ENCODE measurements around the gene GOLGA6A. TPM values are rescaled to one million over a fixed set of nuclear protein-coding genes. Genes with fewer than 3 reads are reported as not detected.

Gene GOLGA6A
- total and polyA plus RNA-seq, 2 of the 13 experiments (the other 11 are each of a cell fraction or from before 2014, with no cell fraction given) = 0.04 to 0.22 TPM

DNA sequence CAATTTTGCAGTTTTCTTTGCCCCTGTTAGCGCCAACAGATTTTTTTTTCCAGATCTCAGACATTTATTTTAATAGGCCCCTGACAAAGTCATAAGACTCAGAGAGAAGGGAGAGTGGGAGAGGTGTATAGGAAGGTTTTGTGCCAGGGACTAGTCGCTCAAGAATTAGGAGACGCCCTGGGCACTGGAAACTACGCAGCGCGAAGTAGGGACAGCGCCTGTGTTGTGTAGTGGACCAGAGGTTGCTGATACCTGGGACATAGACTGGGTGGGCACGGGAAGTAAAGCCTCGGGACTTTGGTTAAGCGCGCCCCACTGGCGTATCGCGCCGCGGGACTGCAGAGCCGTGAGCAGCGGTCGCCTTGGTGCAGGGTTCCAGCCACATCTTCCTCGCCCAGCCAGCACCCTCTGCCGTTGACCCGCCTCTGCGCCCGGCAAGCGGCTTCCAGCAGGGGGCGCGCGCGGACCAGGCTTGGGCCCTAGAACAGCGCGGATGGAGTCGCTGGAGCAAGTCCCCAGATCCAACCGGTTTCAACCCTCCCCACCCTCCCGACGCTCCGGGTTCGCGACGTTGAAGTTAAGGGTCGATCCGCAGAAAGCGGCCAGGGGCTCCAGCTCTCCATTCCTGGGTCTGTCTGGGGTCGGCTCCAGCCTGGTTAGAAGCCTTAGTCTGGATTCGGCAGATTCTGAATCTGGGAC is 45.1 kb upstream of the GOLGA6A start (continued):
- TF ChIP-seq ZC3H4 (CRISPR knock-in tag; IDR thresholded peaks at IDR 0.05; ENCODE audit: borderline replicate concordance) (no peak), MAFG (CRISPR knock-in tag; IDR thresholded peaks at IDR 0.05) (no peak), ZNF670 (CRISPR knock-in tag; IDR thresholded peaks at IDR 0.05; ENCODE audit: borderline replicate concordance) (no peak), RFX3 (CRISPR knock-in tag; IDR thresholded peaks at IDR 0.05) (no peak), GPN1 (CRISPR knock-in tag; IDR thresholded peaks at IDR 0.05; ENCODE audit: borderline replicate concordance) (no peak), SOX5 (CRISPR knock-in tag; IDR thresholded peaks at IDR 0.05; ENCODE audit: borderline replicate concordance) (no peak), ZBTB8A (CRISPR knock-in tag; IDR thresholded peaks at IDR 0.05; ENCODE audit: borderline replicate concordance, low read depth) (no peak), CHD2 (IDR thresholded peaks at IDR 0.05; ENCODE audit: low read depth, low read length) (peak; percentile 16; the same call in 1 of the 2 replicates), ZSCAN25 (CRISPR knock-in tag; IDR thresholded peaks at IDR 0.05) (no peak), ISL2 (CRISPR knock-in tag; IDR thresholded peaks at IDR 0.05) (0 out of 2 replicates have a peak, but pooled peaks have one; percentile 27), MIXL1 (CRISPR knock-in tag; IDR thresholded peaks at IDR 0.05) (no peak), ZNF343 (CRISPR knock-in tag; IDR thresholded peaks at IDR 0.05) (no peak), CEBPB (IDR thresholded peaks at IDR 0.05; ENCODE audit: borderline replicate concordance, low read depth, low read length) (no peak), HNF4G (IDR thresholded peaks at IDR 0.05; ENCODE audit: borderline replicate concordance, low read depth, low read length) (0 out of 2 replicates have a peak, but pooled peaks have one; percentile 9), HNF4G (CRISPR knock-in tag; IDR thresholded peaks at IDR 0.05; ENCODE audit: borderline replicate concordance, low read depth) (no peak), FOXC1 (CRISPR knock-in tag; IDR thresholded peaks at IDR 0.05; ENCODE audit: borderline replicate concordance) (no peak)
- TF ChIP-seq, protein P1, sequence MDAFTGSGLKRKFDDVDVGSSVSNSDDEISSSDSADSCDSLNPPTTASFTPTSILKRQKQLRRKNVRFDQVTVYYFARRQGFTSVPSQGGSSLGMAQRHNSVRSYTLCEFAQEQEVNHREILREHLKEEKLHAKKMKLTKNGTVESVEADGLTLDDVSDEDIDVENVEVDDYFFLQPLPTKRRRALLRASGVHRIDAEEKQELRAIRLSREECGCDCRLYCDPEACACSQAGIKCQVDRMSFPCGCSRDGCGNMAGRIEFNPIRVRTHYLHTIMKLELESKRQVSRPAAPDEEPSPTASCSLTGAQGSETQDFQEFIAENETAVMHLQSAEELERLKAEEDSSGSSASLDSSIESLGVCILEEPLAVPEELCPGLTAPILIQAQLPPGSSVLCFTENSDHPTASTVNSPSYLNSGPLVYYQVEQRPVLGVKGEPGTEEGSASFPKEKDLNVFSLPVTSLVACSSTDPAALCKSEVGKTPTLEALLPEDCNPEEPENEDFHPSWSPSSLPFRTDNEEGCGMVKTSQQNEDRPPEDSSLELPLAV (CRISPR knock-in tag; conservative IDR thresholded peaks at IDR 0.05; ENCODE audit: low read depth) = no peak
- TF ChIP-seq, protein P2, sequence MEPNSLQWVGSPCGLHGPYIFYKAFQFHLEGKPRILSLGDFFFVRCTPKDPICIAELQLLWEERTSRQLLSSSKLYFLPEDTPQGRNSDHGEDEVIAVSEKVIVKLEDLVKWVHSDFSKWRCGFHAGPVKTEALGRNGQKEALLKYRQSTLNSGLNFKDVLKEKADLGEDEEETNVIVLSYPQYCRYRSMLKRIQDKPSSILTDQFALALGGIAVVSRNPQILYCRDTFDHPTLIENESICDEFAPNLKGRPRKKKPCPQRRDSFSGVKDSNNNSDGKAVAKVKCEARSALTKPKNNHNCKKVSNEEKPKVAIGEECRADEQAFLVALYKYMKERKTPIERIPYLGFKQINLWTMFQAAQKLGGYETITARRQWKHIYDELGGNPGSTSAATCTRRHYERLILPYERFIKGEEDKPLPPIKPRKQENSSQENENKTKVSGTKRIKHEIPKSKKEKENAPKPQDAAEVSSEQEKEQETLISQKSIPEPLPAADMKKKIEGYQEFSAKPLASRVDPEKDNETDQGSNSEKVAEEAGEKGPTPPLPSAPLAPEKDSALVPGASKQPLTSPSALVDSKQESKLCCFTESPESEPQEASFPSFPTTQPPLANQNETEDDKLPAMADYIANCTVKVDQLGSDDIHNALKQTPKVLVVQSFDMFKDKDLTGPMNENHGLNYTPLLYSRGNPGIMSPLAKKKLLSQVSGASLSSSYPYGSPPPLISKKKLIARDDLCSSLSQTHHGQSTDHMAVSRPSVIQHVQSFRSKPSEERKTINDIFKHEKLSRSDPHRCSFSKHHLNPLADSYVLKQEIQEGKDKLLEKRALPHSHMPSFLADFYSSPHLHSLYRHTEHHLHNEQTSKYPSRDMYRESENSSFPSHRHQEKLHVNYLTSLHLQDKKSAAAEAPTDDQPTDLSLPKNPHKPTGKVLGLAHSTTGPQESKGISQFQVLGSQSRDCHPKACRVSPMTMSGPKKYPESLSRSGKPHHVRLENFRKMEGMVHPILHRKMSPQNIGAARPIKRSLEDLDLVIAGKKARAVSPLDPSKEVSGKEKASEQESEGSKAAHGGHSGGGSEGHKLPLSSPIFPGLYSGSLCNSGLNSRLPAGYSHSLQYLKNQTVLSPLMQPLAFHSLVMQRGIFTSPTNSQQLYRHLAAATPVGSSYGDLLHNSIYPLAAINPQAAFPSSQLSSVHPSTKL (CRISPR knock-in tag; IDR thresholded peaks at IDR 0.05) = no peak
- TF ChIP-seq, protein P3, sequence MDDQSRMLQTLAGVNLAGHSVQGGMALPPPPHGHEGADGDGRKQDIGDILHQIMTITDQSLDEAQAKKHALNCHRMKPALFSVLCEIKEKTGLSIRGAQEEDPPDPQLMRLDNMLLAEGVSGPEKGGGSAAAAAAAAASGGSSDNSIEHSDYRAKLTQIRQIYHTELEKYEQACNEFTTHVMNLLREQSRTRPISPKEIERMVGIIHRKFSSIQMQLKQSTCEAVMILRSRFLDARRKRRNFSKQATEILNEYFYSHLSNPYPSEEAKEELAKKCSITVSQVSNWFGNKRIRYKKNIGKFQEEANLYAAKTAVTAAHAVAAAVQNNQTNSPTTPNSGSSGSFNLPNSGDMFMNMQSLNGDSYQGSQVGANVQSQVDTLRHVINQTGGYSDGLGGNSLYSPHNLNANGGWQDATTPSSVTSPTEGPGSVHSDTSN (CRISPR knock-in tag; IDR thresholded peaks at IDR 0.05; ENCODE audit: borderline replicate concordance) = no peak
- TF ChIP-seq, protein P4, sequence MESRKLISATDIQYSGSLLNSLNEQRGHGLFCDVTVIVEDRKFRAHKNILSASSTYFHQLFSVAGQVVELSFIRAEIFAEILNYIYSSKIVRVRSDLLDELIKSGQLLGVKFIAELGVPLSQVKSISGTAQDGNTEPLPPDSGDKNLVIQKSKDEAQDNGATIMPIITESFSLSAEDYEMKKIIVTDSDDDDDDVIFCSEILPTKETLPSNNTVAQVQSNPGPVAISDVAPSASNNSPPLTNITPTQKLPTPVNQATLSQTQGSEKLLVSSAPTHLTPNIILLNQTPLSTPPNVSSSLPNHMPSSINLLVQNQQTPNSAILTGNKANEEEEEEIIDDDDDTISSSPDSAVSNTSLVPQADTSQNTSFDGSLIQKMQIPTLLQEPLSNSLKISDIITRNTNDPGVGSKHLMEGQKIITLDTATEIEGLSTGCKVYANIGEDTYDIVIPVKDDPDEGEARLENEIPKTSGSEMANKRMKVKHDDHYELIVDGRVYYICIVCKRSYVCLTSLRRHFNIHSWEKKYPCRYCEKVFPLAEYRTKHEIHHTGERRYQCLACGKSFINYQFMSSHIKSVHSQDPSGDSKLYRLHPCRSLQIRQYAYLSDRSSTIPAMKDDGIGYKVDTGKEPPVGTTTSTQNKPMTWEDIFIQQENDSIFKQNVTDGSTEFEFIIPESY (CRISPR knock-in tag; IDR thresholded peaks at IDR 0.05) = peak; percentile 37; the same call in 1 of the 2 replicates
- TF ChIP-seq, protein P5, sequence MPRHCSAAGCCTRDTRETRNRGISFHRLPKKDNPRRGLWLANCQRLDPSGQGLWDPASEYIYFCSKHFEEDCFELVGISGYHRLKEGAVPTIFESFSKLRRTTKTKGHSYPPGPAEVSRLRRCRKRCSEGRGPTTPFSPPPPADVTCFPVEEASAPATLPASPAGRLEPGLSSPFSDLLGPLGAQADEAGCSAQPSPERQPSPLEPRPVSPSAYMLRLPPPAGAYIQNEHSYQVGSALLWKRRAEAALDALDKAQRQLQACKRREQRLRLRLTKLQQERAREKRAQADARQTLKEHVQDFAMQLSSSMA (CRISPR knock-in tag; IDR thresholded peaks at IDR 0.05) = no peak

All from HepG2 (cell line).